ENCODE results near the gene DSPP.
A peak's percentile ranks its signal among the peaks of the same experiment; 100 is the strongest.
"Not testable (repeated sequence)": the region's sequence is repeated elsewhere in the genome, so short reads cannot be mapped to it uniquely, and the experiment has no call there.

The DSPP gene

GRCh38 chr4:87608229-87608628 lies at the start of gene DSPP:
TSS of gene DSPP (plus strand) at chr4:87608529. CDS start at chr4:87610909, 2,380 bp downstream.
- no peak for DNase-seq

- peak; percentile 20 to 23 for DNase-seq
Measured at GRCh38 chr4:87559090-87559837, 49.1 kb upstream of the DSPP start.

- no peak for DNase-seq
Measured at GRCh38 chr4:87560802-87561201, 47.5 kb upstream of the DSPP start.

GRCh38 chr4:87565746-87566145 lies 42.6 kb upstream of the DSPP start:
- DNase-seq: no peak

- no peak for DNase-seq
Measured at GRCh38 chr4:87566276-87566675, 42.1 kb upstream of the DSPP start.

- DNase-seq: no peak
Measured at GRCh38 chr4:87567191-87567590, 41.1 kb upstream of the DSPP start.

GRCh38 chr4:87570290-87570805 lies 38.0 kb upstream of the DSPP start:
- no peak for DNase-seq

GRCh38 chr4:87574376-87574775 lies 34.0 kb upstream of the DSPP start:
- not testable (repeated sequence) for DNase-seq

- DNase-seq: no peak
Measured at GRCh38 chr4:87574996-87575395, 33.3 kb upstream of the DSPP start.

GRCh38 chr4:87575408-87575807 lies 32.9 kb upstream of the DSPP start:
- no peak for DNase-seq

GRCh38 chr4:87575983-87576382 lies 32.3 kb upstream of the DSPP start:
- DNase-seq: no peak

- DNase-seq: no peak
Measured at GRCh38 chr4:87579478-87579877, 28.9 kb upstream of the DSPP start.

GRCh38 chr4:87580057-87580456 lies 28.3 kb upstream of the DSPP start:
- no peak for DNase-seq

- no peak for DNase-seq
Measured at GRCh38 chr4:87584222-87584908, 24.0 kb upstream of the DSPP start.

- DNase-seq: no peak
Measured at GRCh38 chr4:87589531-87589930, 18.8 kb upstream of the DSPP start.

- DNase-seq: no peak
Measured at GRCh38 chr4:87592124-87592523, 16.2 kb upstream of the DSPP start.

GRCh38 chr4:87601361-87601760 lies 7.0 kb upstream of the DSPP start:
- DNase-seq: no peak

GRCh38 chr4:87614292-87614890 lies 6.1 kb downstream of the DSPP start:
- DNase-seq: no peak

- no peak for DNase-seq
Measured at GRCh38 chr4:87616268-87616667, 7.9 kb downstream of the DSPP start.

GRCh38 chr4:87620086-87620485 lies 11.8 kb downstream of the DSPP start:
- no peak for DNase-seq

- no peak for DNase-seq
Measured at GRCh38 chr4:87620491-87620890, 12.2 kb downstream of the DSPP start.

- DNase-seq: no peak
Measured at GRCh38 chr4:87622303-87622702, 14.0 kb downstream of the DSPP start.

GRCh38 chr4:87624698-87625097 lies 16.4 kb downstream of the DSPP start:
- no peak for DNase-seq

GRCh38 chr4:87631668-87632067 lies 23.3 kb downstream of the DSPP start:
- no peak for DNase-seq
